ENCODE measurements around the gene RFESD. TPM values are rescaled to one million over a fixed set of nuclear protein-coding genes. Genes with fewer than 3 reads are reported as not detected.

RFESD gene
- total and polyA plus RNA-seq, 2 of the 13 experiments (the other 11 are each of a cell fraction or from before 2014, with no cell fraction given) = 1.1 to 2.2 TPM

DNA sequence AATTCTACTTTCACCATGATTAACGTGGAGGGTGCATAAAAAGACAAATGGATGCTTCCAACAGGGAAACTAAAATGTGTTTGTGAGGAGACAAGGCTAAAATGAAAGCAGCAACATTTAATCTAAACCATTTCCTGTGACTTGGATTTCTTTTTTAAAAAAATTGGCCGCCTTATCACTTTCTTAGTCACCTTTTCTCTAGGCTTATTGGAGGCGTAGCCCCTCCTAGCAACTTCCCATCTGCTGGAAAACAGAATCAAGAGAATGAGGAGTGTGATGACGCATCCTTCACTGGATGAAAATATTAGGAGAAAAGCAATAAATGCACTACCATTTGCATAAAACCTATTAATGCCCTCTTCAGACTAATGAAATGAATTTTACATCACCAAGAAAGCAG, 27.5 kb upstream of the RFESD start:
- Histone ChIP-seq H3K4me2 (ENCODE audit: low read depth, low read length) (peak overlapping the region; percentile 85; the same call in 1 of the 2 replicates), H3K27ac (ENCODE audit: extremely low read length, insufficient read depth, low read length) (no peak overlapping the region), H3K4me3 (replicated peaks in 1 of 3; ENCODE audit: insufficient read depth in 1 of 3, low read depth in 2 of 3, low read length in 3 of 3) (no peak overlapping the region), H2AFZ (ENCODE audit: low read length) (no peak overlapping the region), H3K27me3 (ENCODE audit: control insufficient read depth in 1 of 2, insufficient read depth in 2 of 2, low read length in 2 of 2) (peaks cover 7 to 58% of the 10 kb centered on the region in 2 experiments), H3K9me3 (ENCODE audit: low read length) (no peaks in the 10 kb centered on the region), H3K36me3 (replicated peaks in 1 of 2; ENCODE audit: control insufficient read depth in 1 of 2, insufficient read depth in 2 of 2, low read length in 2 of 2) (no peaks in the 10 kb centered on the region), H3K9ac (ENCODE audit: insufficient read depth, low read depth, low read length) (no peak overlapping the region), H4K20me1 (ENCODE audit: insufficient read depth, low read length) (no peaks in the 10 kb centered on the region), H3K79me2 (ENCODE audit: insufficient read depth, low read length) (no peaks in the 10 kb centered on the region), H3K4me1 (ENCODE audit: insufficient read depth, low read length) (peaks cover 25% of the 10 kb centered on the region)
- ChIA-PET CTCF (ENCODE audit: low intra/inter-chr PET ratio, low total read pairs) (no interaction called here), POLR2A (no interaction called here)
- in situ Hi-C loops (cut with HindIII; ENCODE audit: extremely low pct_ligation_motif_present, low pct_unique_long_range_greater_than_20kb) = no loop called here
- BruUV-seq (replicated peaks) = no TSS peak
- FAIRE-seq = no peak
- intact Hi-C loops (cut with micrococcal nuclease; ENCODE audit: unreplicated experiment) = loop anchor here (5.0 kb wide), 1 partner anchor 62 kb away; the partner anchor contains the start of gene ARSK
- 84% methylated on average over 4 of the region's 4 CpGs for WGBS (ENCODE audit: low lambda C conversion rate)
- DNase-seq (ENCODE audit: low spot score) = no peak
- TF ChIP-seq, protein P1, sequence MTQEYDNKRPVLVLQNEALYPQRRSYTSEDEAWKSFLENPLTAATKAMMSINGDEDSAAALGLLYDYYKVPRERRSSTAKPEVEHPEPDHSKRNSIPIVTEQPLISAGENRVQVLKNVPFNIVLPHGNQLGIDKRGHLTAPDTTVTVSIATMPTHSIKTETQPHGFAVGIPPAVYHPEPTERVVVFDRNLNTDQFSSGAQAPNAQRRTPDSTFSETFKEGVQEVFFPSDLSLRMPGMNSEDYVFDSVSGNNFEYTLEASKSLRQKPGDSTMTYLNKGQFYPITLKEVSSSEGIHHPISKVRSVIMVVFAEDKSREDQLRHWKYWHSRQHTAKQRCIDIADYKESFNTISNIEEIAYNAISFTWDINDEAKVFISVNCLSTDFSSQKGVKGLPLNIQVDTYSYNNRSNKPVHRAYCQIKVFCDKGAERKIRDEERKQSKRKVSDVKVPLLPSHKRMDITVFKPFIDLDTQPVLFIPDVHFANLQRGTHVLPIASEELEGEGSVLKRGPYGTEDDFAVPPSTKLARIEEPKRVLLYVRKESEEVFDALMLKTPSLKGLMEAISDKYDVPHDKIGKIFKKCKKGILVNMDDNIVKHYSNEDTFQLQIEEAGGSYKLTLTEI (CRISPR knock-in tag; conservative IDR thresholded peaks at IDR 0.05) = no peak
- TF ChIP-seq, protein P2, sequence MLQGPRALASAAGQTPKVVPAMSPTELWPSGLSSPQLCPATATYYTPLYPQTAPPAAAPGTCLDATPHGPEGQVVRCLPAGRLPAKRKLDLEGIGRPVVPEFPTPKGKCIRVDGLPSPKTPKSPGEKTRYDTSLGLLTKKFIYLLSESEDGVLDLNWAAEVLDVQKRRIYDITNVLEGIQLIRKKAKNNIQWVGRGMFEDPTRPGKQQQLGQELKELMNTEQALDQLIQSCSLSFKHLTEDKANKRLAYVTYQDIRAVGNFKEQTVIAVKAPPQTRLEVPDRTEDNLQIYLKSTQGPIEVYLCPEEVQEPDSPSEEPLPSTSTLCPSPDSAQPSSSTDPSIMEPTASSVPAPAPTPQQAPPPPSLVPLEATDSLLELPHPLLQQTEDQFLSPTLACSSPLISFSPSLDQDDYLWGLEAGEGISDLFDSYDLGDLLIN (CRISPR knock-in tag; IDR thresholded peaks at IDR 0.05; ENCODE audit: borderline replicate concordance) = no peak
- TF ChIP-seq HMGA1 (CRISPR knock-in tag; conservative IDR thresholded peaks at IDR 0.05) (no peak), ZNF317 (CRISPR knock-in tag; IDR thresholded peaks at IDR 0.05) (no peak), TAF1 (CRISPR knock-in tag; IDR thresholded peaks at IDR 0.05) (no peak), ZNF274 (CRISPR knock-in tag; IDR thresholded peaks at IDR 0.05) (no peak)
- TF ChIP-seq, protein P3, sequence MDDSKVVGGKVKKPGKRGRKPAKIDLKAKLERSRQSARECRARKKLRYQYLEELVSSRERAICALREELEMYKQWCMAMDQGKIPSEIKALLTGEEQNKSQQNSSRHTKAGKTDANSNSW (CRISPR knock-in tag; IDR thresholded peaks at IDR 0.05; ENCODE audit: borderline replicate concordance) = no peak
- TF ChIP-seq, protein P4, sequence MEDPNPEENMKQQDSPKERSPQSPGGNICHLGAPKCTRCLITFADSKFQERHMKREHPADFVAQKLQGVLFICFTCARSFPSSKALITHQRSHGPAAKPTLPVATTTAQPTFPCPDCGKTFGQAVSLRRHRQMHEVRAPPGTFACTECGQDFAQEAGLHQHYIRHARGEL (CRISPR knock-in tag; IDR thresholded peaks at IDR 0.05) = no peak
- no peak for ATAC-seq
